HG03439 (cell line): ENCODE results near the gene PRKN.

Source experiments
- ATAC-seq: cut with Tn5 transposase; IDR thresholded peaks from one replicate; pipeline ENCODE4 v1.9.1; 2021; ENCODE audit warnings: mild to moderate bottlenecking, moderate library complexity; ENCODE audit not compliant: unreplicated experiment

Gene PRKN

DNA sequence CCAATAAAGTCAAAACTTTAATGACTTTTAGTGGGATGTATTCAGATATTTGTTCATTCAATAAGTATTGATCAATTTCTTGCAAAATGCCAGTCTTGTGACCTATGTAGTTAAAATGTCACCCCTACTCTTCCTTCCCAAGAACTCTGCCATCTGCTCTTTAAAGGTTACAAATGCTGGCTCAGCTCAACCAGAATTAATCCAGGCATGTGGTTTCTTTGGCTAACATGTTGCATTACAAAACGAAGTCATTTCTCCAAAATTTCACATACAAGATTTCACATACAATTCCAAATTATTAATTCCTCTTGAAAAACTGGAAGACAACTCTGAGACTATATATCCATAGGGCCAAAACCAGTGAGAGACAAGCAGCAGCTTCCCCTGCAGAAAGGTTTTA is 395.7 kb downstream of the PRKN start:
- no peak for ATAC-seq

DNA sequence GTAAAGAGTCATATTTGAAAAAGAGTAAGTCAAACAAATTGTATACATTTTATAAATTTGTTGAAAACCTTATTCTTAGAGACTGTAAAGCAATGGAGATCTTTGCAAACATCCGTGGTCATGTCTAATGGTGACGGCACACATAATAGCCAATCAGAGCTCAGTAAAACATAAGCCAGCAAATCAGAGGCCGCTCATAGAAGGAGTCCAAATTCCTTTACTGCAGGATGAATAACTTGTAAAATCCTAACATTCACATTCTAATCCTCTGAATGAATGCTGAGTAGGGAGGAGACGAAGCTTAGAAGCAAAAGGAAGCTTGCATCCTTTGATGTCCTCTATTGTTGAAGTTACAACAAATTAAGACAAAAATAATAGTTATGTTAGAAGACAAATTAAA is 401.7 kb downstream of the PRKN start:
- no peak for ATAC-seq

DNA sequence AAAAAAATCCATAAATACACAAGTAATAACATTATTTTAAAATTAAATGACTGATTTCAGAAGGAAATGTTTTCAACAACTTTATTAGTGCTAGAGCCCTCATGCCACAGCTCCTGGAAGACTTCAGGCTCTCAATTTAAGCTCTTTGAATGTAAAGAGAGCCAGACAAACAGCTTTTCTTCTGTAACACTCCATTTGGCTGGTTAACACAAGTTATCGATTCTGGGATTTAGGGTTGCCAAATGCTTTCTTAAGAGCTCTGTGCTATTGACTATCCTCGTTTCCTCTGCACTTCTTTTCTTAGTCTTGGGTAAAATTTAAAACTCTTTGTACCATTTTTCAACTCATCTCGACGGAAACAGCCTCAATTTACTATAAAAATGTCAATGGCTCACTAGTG is 402.5 kb downstream of the PRKN start:
- ATAC-seq: no peak

DNA sequence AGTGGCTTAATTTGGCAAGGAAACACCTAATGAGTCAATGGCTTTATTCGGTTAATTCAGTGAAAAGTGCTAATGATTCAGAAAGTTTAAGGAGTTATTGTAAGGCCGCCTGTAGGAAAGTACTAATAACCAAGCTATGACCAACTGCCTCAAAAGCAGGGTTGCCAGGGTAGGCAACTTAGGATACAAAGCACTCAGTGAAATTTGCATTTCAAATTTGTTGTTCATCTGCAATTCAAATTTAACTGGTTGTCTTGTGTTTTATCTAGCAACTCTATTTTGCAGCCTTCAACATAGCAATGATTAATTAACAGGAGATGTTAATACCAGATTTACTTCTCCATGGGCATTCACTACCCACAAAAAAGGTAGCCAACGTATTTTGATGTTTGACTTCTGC is 412.3 kb downstream of the PRKN start:
- ATAC-seq: no peak

DNA sequence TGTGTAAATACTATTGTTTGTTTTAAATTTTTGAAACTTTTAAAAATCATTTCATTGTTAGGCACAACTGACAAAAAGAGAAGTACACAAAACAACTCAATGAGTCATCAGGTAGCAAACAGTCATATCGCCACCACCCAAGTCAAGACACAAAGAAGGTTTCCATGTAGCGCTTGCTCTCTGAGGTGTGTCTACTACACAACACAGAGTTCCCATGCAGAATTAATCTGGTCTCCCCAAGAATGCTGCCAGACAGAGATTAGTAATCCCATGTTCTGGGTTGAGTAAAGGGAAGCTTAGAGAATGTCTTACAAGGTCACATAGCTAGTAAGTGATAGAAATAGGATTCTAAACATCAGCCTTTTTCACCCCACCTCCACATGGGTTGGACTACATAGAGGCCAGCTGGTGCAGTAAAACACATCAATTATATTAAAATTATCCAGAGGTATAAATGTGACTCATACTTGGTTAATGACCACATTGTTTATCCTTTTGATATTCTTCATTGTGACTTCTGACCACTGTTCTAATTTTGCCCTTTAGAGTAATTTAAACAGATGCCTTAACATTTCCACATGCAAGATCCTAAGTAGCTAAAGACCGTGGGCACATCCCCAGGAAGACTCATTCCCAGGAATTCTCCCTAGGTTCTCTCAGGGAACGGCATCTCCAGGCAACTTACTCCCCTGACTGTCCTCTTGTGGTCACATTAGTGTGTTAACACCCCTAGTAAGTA is 413.5 kb downstream of the PRKN start:
- ATAC-seq: no peak

DNA sequence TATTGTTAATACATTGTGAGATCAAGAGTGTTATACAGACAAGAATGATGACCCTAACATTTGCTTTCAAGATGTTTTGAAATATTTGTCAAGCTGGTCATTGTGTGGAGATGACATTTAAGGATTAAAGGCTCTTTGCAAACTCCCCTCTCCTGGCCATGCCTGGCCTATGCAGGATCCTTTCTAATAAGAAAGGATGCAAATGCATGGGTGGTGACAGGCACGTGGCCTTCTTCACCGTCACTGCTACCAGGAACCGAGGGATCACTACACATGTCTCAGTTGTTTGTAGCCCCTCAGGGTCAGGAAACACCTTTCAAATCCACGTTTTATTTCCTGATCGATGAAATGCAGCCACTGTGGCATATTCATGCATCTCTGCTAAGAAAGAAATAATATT is 419.7 kb downstream of the PRKN start:
- ATAC-seq: no peak

DNA sequence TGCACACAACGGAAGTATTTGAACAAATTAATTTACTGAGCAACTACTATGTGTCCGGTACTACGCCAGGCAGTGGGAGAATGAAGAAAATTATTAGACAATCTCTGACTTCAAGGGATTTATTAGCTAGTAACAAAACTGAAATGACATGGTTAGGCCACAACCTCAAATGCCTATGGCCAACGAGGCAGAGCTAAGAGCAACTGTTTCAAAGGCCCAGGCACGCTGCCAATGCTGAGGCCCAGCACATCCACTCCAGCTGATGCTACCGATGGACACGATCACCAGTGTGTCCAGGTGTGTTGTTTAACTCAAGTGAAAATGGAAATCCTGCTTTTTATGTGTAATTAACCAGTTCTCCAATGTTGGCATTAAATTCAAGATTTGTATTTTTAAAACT is 420.9 kb downstream of the PRKN start:
- ATAC-seq: no peak

DNA sequence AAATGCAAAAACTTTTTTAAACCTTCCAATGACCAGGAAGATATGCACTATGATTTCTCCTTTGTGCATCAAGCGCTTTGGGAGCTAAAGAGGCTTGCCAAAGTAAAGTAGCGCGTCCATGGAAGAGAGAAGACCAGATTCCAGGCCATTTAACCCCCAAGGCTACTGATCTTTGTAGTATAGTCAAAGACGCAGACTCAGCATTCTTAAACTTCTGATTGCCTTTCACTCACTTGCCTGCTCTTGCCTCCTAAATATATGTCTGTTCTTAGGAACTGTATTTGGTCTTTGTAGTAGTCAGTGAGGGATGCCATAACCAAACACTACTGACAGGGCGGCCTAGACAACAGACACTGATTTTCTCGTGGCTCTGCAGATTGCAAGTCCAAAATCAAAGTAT is 426.4 kb downstream of the PRKN start:
- ATAC-seq: no peak

DNA sequence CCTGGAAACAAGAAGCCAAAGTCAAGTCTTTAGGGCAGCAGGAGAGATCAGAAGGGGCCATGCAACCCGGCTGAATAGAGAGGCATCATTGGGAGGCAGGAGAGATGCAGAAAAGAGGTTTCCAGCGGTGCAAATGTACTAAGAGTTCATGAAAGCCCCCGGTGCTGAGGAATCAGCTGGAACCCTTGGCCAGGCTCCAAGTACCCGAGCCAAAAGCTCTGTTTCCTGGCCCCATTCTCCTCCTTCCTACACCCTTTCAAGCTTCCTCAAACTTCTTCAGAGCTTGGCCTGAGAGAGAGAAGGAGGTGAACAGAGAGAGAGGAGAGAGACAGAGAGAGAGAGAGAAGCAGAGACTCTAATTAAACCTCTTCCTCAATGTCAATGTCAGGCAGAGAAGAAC is 433.5 kb downstream of the PRKN start:
- ATAC-seq: no peak

DNA sequence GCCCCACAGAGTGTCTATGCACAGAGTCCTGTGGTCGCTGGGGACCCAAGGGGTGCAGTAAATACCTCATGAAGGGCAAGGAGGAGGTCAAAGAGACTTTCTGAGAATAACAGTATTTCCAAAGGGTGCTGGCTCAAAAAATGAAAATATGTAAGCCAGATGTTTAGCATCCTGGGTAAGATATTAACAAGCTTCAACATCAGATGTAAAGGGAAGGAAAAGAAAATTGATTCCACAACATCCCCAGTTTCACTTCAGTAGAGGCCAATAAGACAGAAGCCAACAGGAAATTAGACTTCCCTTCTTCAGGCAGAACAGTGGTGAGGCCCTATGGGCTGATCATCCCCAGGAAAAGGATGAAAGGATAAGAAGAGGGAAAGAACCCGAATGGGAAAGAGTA is 434.7 kb downstream of the PRKN start:
- ATAC-seq: no peak

DNA sequence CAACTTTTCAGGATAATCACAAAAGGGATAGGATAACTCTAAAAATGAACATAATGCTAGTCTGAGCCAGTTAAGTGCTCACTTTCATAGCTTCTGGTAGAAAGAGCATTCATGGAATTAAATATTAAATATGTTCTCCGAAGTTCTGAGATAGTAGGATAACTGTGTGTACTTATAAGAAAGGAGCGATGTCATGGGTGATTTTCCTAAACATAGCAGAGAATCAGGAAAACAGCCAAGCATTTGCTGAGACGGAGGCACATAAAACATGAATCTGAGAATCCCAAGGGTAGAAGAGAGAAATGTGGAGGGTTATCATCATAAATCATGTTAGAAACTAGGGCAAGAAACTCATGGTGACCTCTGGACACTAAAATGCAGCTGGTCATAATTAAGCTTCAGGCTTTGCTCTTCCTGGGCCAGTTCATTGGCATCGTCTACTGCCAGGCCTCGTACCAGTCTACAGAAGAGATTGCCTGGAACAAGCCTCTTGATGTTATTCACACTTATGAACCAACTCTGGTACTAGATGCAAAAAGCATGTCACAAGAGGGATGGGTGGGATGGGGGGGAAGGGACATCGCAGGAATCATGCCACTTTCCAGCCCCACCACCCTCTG is 436.6 kb downstream of the PRKN start:
- no peak for ATAC-seq

DNA sequence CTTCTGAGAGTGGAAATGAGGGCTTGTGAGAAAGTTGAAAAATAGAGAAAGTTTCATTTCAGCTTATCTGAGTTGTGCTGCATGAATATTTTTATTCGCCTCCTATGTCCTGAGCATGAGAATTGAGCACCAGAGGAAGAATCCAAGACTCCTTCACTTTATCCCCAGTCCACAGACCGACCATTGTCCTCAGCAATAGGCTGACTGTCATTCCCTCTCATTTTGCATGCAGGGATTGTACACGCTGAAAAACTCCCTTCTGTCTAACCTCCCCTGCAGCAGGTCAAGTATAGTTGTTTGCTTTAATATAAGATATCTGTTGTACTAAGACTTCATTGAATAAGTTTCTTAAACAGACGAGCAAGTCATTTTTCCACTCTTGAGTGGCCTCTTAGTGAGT is 437.6 kb downstream of the PRKN start:
- ATAC-seq: no peak

DNA sequence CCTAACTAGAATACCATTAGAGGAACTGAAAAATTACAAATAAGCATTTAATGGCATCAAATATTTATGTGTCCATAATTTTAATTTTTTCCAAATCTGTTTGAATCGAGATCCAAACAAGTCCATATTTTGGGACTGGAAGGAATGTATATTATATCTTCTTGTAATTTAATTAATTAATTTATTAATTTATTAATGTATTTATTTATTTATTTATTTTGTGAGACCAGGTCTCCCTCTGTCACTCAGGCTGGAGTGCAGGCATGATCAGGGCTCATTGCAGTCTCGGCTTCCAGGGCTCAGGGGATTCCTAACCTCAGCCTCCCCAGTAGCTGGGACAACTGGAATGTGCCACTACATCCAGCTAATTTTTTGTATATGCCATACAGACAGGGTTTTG is 453.6 kb downstream of the PRKN start:
- ATAC-seq: no peak

DNA sequence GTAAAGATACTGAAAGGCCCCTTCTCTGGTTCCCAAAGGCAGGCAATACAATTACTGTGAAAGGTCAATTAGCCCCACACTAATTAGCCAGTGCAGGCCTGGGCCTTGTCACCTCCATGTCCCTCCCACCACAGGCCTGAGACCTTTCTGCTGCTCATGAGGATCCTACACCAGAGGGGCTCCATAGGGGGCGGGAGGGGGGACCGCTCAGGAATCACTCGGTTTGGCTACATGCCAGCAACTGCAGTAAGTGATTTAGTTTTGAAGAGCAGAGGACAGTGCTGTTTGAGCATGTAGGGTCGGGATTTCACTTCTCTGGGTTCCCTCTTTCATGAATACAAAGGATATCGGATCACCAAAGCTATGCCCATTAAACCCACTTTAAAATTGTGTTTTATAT is 455.6 kb downstream of the PRKN start:
- ATAC-seq: no peak

DNA sequence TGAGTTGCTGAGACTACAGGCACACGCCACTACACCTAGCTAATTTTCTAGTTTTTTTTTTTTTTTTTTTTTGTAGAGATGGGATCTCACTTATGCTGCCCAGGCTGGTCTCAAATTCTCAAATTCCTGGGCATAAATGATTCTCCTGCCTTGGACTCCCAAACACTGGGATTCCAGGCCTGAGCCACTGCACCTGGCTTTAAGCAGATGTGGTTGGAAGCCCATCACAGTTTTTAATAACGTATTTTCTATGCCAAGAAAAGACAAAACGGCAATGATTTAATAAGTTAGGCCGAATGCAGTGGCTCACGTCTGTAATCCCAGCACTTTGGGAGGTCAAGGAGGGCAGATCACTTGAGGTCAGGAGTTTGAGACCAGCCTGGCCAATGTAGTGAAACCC is 456.6 kb downstream of the PRKN start:
- no peak for ATAC-seq

DNA sequence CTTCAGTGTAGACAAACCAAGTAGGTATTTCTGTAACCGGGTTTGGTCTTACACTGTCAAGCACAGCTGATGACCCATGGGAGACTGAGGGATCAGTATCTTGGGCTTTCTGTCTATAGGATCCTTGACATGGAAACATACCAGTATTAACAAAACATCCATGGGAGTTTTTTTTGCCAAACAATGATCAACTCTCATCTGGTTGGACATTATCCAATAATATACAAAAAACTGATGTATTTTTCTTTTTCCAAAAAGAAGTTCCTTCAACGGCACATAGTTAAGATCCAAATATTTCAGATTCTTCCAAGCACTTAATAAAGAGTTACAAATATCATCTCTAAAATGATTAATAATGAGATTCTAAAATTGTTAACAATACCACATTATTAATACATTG is 459.9 kb downstream of the PRKN start:
- ATAC-seq: no peak

DNA sequence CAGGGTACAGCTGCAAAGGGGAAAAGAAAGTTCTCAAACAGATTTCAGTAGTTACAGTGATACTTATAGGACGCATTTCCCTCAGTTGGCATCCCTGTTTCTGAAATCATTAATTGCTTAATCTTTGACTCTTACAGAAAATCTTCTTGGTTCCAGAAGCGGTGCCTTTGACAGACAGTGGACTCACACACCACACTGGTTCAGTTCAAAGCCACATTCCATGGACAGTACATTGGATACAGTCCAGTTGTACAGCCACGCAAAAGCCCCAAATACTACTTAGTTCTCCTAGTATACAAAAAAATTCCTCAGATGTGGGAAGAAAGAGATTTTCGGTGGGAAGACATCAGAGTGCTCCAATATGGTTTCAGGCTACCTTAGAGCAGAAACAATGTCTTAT is 460.4 kb downstream of the PRKN start:
- no peak for ATAC-seq

DNA sequence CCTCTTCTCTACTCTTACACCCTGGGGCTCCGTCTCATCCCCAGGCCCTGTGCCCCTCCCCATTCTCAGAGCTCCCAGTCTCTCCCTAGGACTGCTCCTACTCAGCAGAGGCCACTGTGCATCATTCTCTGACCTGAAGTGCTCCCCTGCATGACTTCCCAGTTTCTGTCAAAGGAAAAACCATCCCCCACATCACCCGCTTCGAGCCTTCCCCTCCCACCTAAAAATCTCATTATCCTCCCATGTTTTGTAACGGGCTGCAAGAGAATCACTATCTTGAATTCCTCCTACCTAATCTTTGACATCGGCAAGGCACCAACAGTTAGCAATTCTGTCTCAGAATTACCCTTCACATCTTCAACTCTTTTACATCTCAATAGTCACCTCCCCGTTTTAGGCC is 463.0 kb downstream of the PRKN start:
- no peak for ATAC-seq

DNA sequence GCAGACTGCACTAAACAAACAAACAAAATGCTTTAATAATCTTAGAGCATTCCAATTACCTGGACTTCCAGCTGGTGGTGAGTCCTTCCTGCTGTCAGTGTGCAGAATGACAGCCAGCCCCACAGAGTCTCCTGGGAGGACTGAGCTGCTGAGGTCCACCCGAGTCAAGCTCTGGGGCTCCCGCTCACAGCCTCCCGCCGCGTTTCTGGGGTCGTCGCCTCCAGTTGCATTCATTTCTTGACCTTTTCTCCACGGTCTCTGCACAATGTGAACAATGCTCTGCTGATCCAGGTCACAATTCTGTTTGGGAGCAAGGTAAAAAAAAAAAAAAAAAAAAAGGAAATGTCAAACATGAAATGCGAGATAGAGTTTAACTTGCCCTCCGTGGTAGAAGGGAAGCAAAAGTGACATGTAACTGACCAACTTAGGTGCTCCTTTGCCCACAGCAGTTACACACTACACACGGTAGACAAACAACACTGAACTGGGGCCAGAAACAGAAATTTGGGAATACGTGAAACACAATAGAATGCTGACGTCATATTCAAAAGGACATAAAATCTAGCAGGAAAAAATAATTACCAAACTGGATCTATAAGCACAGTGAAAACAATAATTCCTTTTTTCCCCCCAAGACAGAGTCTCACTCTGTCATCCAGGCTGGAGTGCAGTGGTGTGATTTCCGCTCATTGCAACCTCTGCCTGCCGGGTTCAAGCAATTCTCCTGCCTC is 464.9 kb downstream of the PRKN start:
- ATAC-seq: no peak

DNA sequence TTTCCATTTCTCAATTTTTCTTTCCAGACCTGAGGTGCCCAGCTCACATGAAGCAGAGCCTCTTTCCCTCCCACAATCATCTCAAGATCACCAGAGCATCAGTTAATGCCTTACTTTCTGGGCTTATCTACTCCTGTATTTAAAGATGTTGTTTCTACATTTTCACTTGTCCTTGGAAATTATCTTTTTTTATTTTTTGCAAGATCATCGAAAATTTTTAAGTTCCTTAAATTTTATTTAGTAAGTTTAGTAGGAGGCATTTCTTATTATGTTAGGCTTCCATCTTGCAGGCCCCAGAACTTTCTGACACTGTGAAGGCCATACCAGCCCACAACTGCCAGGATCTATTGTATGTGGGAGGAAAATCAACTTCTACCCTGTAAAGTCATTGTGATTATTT is 466.0 kb downstream of the PRKN start:
- ATAC-seq: no peak

DNA sequence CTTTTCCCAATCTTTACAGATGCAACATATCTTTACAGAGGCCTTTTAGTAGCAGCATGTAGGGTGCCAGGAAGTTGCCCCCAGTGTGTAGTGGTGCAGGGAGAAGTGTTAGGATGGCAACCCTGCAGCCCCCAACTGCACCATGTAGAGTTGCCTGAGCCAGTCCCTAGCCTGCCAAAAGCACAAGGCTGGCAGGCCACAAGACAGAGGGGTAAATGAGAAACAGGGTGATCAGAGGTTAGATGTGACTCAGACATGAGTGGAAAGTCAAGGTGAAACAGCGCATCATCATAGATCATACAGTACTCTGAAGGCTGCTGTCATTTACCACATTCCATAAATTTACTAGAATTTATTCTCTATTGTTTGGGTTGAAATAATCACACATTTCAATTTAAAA is 467.5 kb downstream of the PRKN start:
- no peak for ATAC-seq

DNA sequence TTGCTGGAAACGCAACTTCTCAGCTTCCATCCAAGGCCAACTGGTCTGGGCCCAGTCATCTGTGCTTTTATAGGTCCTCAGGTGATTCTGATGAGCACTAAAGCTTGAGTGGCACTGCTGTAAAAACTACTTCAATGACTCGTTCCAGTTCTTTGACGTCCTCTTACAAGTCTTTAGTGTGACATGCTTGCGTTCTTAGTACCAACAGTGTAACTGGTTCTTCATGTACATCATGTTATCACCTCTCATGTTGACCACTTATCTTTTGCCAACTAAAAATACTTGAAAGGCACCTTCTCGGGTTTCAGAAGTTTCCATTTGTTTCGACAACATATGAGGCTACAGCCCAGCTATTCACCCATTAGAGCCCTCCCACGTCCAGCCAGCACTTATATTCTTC is 468.9 kb downstream of the PRKN start:
- ATAC-seq: no peak
